HepG2 (cell line): ENCODE measurements around the gene CREBZF. TPM values are rescaled to one million over a fixed set of nuclear protein-coding genes. Genes with fewer than 3 reads are reported as not detected.

Experiments
- ARHGAP35 ChIP-seq: sonication (generic); formaldehyde crosslinking; IDR thresholded peaks from 2 replicates; pipeline ENCODE4 v1.9.0; 2022; ENCODE audit warnings: mild to moderate bottlenecking, inconsistent platforms, moderate library complexity, missing genetic modification reagents, borderline replicate concordance
- BHLHE40 ChIP-seq: IDR thresholded peaks from 2 replicates; pipeline ENCODE4 v1.6.1; 2011; ENCODE audit warnings: low read length, improper control_type of control experiment
- CBX1 ChIP-seq: IDR thresholded peaks from one replicate; pipeline ENCODE4 v1.6.1; 2016; ENCODE audit warnings: antibody characterized with exemption, low read depth
- FOSL1 ChIP-seq: sonication (generic); formaldehyde crosslinking; IDR thresholded peaks from 2 replicates; pipeline ENCODE4 v1.9.0; 2021; ENCODE audit warnings: missing genetic modification reagents, borderline replicate concordance
- GABPA ChIP-seq, 2 experiments: IDR thresholded peaks; 2 replicates each; pipeline ENCODE4 v1.6.1; 2011 to 2016; ENCODE audit warnings: low read depth in 2 of 2, low read length in 1 of 2, missing biosample characterization in 1 of 2, missing genetic modification characterization in 1 of 2
- KLF12 ChIP-seq: sonication (generic); formaldehyde crosslinking; IDR thresholded peaks from 2 replicates; pipeline ENCODE4 v1.4.0; 2020; ENCODE audit warnings: missing genetic modification reagents, borderline replicate concordance
- MBD4 ChIP-seq: IDR thresholded peaks from 2 replicates; pipeline ENCODE4 v1.6.1; 2012; ENCODE audit warnings: low read length, inconsistent platforms, borderline replicate concordance
- MTA3 ChIP-seq: sonication (generic); formaldehyde crosslinking; IDR thresholded peaks from 2 replicates; pipeline ENCODE4 v1.4.0; 2020; ENCODE audit warnings: missing genetic modification reagents
- NFE2L2 ChIP-seq: fragments of 150-350 bp; IDR thresholded peaks from 2 replicates; pipeline ENCODE4 v1.6.1; 2014; ENCODE audit warnings: low read length
- PLRG1 ChIP-seq: fragments of 450-650 bp; conservative IDR thresholded peaks from 2 replicates; pipeline ENCODE4 v1.6.1; 2016
- RBM22 ChIP-seq: fragments of 200-400 bp; formaldehyde crosslinking; optimal IDR thresholded peaks from 2 replicates; pipeline ENCODE3; 2017; ENCODE audit warnings: mild to moderate bottlenecking, low read length, moderate library complexity
- SAP130 ChIP-seq: IDR thresholded peaks from 2 replicates; pipeline ENCODE4 v1.6.1; 2016; ENCODE audit warnings: low read depth
- SSRP1 ChIP-seq: IDR thresholded peaks from 2 replicates; pipeline ENCODE4 v1.6.1; 2016; ENCODE audit warnings: control low read depth
- THAP11 ChIP-seq: IDR thresholded peaks from 2 replicates; pipeline ENCODE4 v1.6.1; 2016; ENCODE audit warnings: missing biosample characterization, missing genetic modification reagents
- ZNF256 ChIP-seq: sonication (generic); formaldehyde crosslinking; conservative IDR thresholded peaks from 2 replicates; pipeline ENCODE4 v1.4.0; 2020; ENCODE audit warnings: missing genetic modification reagents
- ZNF263 ChIP-seq: sonication (generic); formaldehyde crosslinking; IDR thresholded peaks from 2 replicates; pipeline ENCODE4 v1.4.0; 2020; ENCODE audit warnings: missing genetic modification reagents
- ZNF577 ChIP-seq: sonication (generic); formaldehyde crosslinking; IDR thresholded peaks from 2 replicates; pipeline ENCODE4 v1.4.0; 2020; ENCODE audit warnings: mild to moderate bottlenecking, low read depth, missing genetic modification reagents, borderline replicate concordance
- ZNF766 ChIP-seq: sonication (generic); formaldehyde crosslinking; IDR thresholded peaks from 2 replicates; pipeline ENCODE4 v1.5.0; 2020; ENCODE audit warnings: missing genetic modification reagents, borderline replicate concordance
- polyA plus RNA-seq, 8 experiments: library from polyadenylated mRNA; depleted of rRNA in 3 of 8; stranded (reverse) in 7 of 8; unstranded in 1 of 8; fragments of >200 nt; fragmentation: Illumina TruSeq in 4 of 8; extraction: Trizol in 4 of 8; gene quantifications; 2 replicates each; pipeline versions ENCODE4 v1.2.1 to v1.2.3, GENCODE V29; 2011 to 2016; ENCODE audit warnings: low read depth in 4 of 8, missing spikeins in 1 of 8, mixed read lengths in 1 of 8; ENCODE audit not compliant: insufficient read depth in 1 of 8
- total RNA-seq, 5 experiments: library from RNA; depleted of rRNA; stranded (reverse); fragments of >200 nt; fragmentation: Illumina TruSeq; extraction: Trizol; gene quantifications; 2 replicates each; pipeline ENCODE4 v1.2.3, GENCODE V29; 2016; ENCODE audit warnings: low read depth in 1 of 5
- TF ChIP-seq, protein P1 (sequence below), 2 experiments: sonication (generic) in 1 of 2; formaldehyde crosslinking in 1 of 2; IDR thresholded peaks; 2 replicates each; pipeline versions ENCODE4 v1.6.1 to v1.9.0; 2014 to 2022; ENCODE audit warnings: antibody characterized with exemption in 1 of 2, borderline replicate concordance in 1 of 2, inconsistent platforms in 1 of 2, low read depth in 1 of 2, missing genetic modification reagents in 1 of 2
- TF ChIP-seq, protein P2 (sequence below): IDR thresholded peaks from 2 replicates; pipeline ENCODE4 v1.6.1; 2012; ENCODE audit warnings: low read length, improper control_type of control experiment

The CREBZF gene
- total and polyA plus RNA-seq, 2 of the 13 experiments (the other 11 are each of a cell fraction or from before 2014, with no cell fraction given): 30.6 to 43.1 TPM

GRCh38 chr11:85664615-85665481, at the start of gene CREBZF (continued):
- TF ChIP-seq ZNF766: peak; percentile 54; the same call in 1 of the 2 replicates
- no peak for TF ChIP-seq MTA3
- no peak for TF ChIP-seq CBX1
- TF ChIP-seq, protein P1, sequence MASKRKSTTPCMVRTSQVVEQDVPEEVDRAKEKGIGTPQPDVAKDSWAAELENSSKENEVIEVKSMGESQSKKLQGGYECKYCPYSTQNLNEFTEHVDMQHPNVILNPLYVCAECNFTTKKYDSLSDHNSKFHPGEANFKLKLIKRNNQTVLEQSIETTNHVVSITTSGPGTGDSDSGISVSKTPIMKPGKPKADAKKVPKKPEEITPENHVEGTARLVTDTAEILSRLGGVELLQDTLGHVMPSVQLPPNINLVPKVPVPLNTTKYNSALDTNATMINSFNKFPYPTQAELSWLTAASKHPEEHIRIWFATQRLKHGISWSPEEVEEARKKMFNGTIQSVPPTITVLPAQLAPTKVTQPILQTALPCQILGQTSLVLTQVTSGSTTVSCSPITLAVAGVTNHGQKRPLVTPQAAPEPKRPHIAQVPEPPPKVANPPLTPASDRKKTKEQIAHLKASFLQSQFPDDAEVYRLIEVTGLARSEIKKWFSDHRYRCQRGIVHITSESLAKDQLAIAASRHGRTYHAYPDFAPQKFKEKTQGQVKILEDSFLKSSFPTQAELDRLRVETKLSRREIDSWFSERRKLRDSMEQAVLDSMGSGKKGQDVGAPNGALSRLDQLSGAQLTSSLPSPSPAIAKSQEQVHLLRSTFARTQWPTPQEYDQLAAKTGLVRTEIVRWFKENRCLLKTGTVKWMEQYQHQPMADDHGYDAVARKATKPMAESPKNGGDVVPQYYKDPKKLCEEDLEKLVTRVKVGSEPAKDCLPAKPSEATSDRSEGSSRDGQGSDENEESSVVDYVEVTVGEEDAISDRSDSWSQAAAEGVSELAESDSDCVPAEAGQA (IDR thresholded peaks at IDR 0.05; ENCODE audit: low read depth): peak; percentile 69; the same call in 1 of the 2 replicates
- TF ChIP-seq, protein P1 (CRISPR knock-in tag; IDR thresholded peaks at IDR 0.05; ENCODE audit: borderline replicate concordance): peak; percentile 42; the same call in 1 of the 2 replicates
- TF ChIP-seq PLRG1: no peak
- no peak for TF ChIP-seq MBD4
- TF ChIP-seq BHLHE40: no peak
- peak; percentile 86 for TF ChIP-seq THAP11 (CRISPR knock-in tag)
- no peak for TF ChIP-seq SSRP1
- TF ChIP-seq ZNF577 (CRISPR knock-in tag): peak; percentile 71; the same call in 1 of the 2 replicates
- TF ChIP-seq NFE2L2: peak; percentile 96
- TF ChIP-seq, protein P2, sequence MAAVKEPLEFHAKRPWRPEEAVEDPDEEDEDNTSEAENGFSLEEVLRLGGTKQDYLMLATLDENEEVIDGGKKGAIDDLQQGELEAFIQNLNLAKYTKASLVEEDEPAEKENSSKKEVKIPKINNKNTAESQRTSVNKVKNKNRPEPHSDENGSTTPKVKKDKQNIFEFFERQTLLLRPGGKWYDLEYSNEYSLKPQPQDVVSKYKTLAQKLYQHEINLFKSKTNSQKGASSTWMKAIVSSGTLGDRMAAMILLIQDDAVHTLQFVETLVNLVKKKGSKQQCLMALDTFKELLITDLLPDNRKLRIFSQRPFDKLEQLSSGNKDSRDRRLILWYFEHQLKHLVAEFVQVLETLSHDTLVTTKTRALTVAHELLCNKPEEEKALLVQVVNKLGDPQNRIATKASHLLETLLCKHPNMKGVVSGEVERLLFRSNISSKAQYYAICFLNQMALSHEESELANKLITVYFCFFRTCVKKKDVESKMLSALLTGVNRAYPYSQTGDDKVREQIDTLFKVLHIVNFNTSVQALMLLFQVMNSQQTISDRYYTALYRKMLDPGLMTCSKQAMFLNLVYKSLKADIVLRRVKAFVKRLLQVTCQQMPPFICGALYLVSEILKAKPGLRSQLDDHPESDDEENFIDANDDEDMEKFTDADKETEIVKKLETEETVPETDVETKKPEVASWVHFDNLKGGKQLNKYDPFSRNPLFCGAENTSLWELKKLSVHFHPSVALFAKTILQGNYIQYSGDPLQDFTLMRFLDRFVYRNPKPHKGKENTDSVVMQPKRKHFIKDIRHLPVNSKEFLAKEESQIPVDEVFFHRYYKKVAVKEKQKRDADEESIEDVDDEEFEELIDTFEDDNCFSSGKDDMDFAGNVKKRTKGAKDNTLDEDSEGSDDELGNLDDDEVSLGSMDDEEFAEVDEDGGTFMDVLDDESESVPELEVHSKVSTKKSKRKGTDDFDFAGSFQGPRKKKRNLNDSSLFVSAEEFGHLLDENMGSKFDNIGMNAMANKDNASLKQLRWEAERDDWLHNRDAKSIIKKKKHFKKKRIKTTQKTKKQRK: no peak
- 0 out of 2 replicates have a peak, but pooled peaks have one; percentile 39 for TF ChIP-seq ZNF263 (CRISPR knock-in tag)
- no peak for TF ChIP-seq ZNF256 (CRISPR knock-in tag)
- 0 out of 2 replicates have a peak, but pooled peaks have one; percentile 61 for TF ChIP-seq ARHGAP35
- TF ChIP-seq RBM22: no peak
- peak; percentile 84 for TF ChIP-seq SAP130 (CRISPR knock-in tag)
- peak; percentile 67 for TF ChIP-seq GABPA (IDR thresholded peaks at IDR 0.05; ENCODE audit: low read depth, low read length)
- TF ChIP-seq GABPA (CRISPR knock-in tag; IDR thresholded peaks at IDR 0.05; ENCODE audit: low read depth): peak; percentile 91
- TF ChIP-seq KLF12 (CRISPR knock-in tag): no peak
- TF ChIP-seq FOSL1 (CRISPR knock-in tag): no peak
